NCI-H748 (cell line): ENCODE data around the gene PROP1.
"Not testable (repeated sequence)": the region's sequence is repeated elsewhere in the genome, so short reads cannot be mapped to it uniquely, and the experiment has no call there.

ENCODE experiments used
- DNase-seq: peaks from one replicate; lab custom pipeline; 2025; ENCODE audit not compliant: unreplicated experiment; lab: John Stamatoyannopoulos, UW

The PROP1 gene

DNA sequence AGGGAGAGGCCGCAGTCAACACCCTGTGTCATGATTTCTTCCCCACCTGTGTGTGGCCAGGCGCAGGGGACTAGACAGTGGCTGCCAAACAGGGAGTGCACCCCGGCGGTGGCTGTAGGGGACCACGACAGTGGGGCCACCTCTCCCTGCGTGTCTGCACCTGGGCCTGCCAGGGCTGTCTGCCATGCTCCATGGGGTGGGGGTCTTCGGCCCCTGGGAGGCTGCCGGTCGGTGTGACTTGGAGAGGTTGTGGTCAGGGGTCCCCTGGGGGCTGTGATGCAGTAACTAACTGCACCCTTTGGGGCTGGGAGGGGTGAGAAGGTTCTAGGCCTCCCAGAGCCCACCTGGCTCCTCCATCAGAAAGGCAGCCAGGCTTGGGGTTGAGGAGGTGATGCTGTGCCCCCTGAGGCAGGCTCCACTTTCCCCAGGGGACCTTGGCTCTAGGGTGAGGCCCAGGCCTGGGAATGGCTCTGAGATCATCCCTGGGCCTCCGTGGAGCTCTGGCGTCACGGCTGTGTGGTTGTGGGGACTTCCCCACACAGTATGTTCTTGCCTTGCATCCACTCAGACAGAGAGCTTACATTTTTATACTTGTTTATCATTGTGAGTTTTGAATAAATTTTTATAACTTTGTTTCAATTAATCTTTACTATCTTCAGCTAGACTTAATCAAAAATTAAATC lies 50.3 kb downstream of the PROP1 start:
- DNase-seq, result not testable (repeated sequence)

DNA sequence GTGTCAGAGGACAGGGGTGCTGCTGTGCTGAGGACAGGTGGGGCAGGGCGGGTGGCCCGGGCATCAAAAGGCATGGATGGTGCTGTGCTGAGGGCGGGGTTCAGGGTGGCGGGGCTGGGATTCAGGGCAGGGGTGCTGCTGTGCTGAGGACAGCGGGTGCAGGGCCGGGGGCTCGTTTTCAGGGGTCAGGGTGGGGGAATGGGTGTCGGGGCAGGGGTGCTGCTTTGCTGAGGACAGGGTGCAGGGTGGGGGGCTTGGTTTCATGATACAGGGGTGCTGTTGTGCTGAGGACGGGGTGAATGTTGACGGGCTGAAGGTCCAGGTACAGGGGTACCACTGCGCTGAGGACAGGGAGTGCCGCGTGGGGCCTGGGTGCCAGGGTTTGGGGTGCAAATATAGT lies 50.9 kb downstream of the PROP1 start:
- not testable (repeated sequence) for DNase-seq

DNA sequence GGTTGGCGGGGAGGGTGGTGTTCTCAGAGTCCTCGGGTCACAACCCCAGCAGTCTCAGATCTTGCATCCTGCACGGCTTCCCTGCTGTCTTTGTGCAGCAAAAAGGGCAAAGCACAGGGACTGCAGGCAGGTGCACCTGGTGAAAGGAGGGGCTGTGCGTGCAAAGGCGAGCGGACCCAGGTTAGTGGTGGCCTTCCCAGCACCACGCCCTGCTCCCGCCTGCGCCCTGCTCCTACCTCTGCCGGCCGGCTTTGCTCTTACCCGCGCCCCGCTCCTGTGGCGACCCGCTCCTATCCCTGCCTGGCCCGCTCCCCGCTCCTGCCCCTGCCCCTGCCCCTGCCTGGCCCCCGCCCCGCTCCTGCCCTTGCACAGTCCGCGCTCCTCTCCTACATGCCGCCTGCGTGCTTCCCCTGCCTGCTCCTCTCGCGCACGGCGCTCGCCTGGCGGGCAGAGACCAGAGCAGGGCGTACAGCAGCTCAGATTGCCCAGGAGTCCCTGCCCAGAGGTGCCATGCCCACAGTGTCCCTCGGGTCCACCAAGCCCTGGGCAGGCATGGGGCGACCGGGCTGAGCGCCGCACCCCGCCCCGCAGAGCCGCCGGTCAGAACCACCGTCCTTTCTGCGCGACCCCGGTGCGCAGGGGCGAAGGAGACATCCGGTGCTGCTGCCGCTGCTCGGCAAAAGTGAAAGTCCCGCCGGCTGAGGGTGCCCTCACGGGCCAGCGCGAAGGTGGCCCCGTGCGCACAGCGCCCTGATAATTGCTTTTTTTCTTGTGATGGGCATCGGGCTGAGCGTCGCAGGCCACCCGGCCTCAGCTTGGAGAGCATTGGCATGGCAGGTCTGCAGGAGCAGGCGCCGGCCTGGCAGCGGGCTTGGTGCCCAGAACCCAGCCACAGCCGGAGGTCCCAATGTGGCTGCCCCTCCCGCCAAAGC lies 52.0 kb downstream of the PROP1 start:
- DNase-seq, result peak; percentile 67

DNA sequence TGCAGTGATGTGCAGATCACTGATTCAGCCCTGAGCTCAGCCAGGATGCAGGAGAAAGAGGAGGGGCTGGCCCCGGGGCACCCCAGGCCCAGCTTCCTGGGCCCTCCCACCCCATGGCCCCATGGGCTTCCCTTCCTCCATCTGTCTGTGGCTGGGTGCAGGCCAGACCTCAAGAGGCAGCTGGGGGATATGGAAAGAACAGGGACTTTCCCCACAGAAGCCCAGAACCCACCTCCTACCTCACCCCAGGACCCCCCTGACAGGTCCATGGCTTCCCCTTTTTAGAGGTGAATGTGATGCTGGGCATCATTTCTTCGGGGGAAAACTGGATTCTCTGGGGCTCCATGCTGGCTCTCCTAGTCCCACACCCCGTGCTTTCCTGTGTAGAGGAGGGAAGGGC lies 53.1 kb downstream of the PROP1 start:
- DNase-seq, result not testable (repeated sequence)
